Body of pancreas (tissue), 4 donors: ENCODE results near the gene TMEFF2. TPM values are rescaled to one million over a fixed set of nuclear protein-coding genes. Genes with fewer than 3 reads are reported as not detected.
A peak's percentile ranks its signal among the peaks of the same experiment; 100 is the strongest.

Experiments used
- ATAC-seq: fragments of 150-250 bp; one replicate; pipeline ENCODE4 v1.9.1; 2016
- DNase-seq, 4 donors: peaks; one replicate each; pipeline ENCODE4 v3.0.0-alpha.2; 2019
- H3K27ac ChIP-seq, 4 donors: fragments of 200-600 bp; sonication (generic); 1 replicate in 3 of 4; 2 replicates in 1 of 4; pipeline versions ENCODE4 v1.5.1 to v1.6.1; 2016 to 2019; ENCODE audit warnings: mild to moderate bottlenecking in 1 of 4, mixed read lengths in 1 of 4, moderate library complexity in 1 of 4
- H3K27me3 ChIP-seq, 2 donors: fragments of 200-600 bp; sonication (generic); one replicate each; pipeline ENCODE4 v1.6.0; 2016; ENCODE audit warnings: mild to moderate bottlenecking in 1 of 2
- H3K36me3 ChIP-seq, 2 donors: fragments of 200-600 bp; sonication (generic); replicated peaks in 1 of 2; 2 replicates each; pipeline ENCODE4 v1.5.1; 2016; ENCODE audit warnings: low read depth in 2 of 2; ENCODE audit not compliant: insufficient read depth in 1 of 2
- H3K4me1 ChIP-seq: fragments of 200-600 bp; sonication (generic); one replicate; pipeline ENCODE4 v1.6.0; 2016
- H3K4me3 ChIP-seq, 2 donors: fragments of 200-600 bp; sonication (generic); 1 replicate in 1 of 2; 2 replicates in 1 of 2; pipeline ENCODE4 v1.5.1; 2016 to 2019
- H3K9me3 ChIP-seq, 3 donors: fragments of 200-600 bp; sonication (generic); 1 replicate in 2 of 3; 2 replicates in 1 of 3; pipeline ENCODE4 v1.5.1; 2016
- CTCF ChIP-seq, 7 experiments: fragments of 450-650 bp in 4 of 7; fragments of 200-600 bp in 3 of 7; sonication (generic) in 3 of 7; IDR thresholded peaks; one replicate each; pipeline ENCODE4 v1.5.1; 2016 to 2019; ENCODE audit warnings: antibody characterized with exemption in 7 of 7
- POLR2A ChIP-seq, 3 donors: fragments of 450-650 bp; IDR thresholded peaks; one replicate each; pipeline ENCODE4 v1.6.1; 2016; ENCODE audit warnings: antibody characterized with exemption in 3 of 3, mild to moderate bottlenecking in 2 of 3
- WGBS, 2 donors: methylation state at CpG; one replicate each; pipeline ENCODE4 v1.1.5; 2017; 5-methylcytosine and 5-hydroxymethylcytosine counted together
- intact Hi-C: fragments of 100-400 bp; cut with DNase I; formaldehyde crosslinking; loops from one replicate; pipeline ENCODE4 v1.15.1; 2023
- total RNA-seq, 2 donors: library from RNA; depleted of rRNA; stranded (reverse); fragments of >200 nt; gene quantifications; one replicate each; pipeline ENCODE4 v1.1.0, GENCODE V29; 2016

TMEFF2 gene
- total RNA-seq, 2 donors from 2014 or later, result not detected

- intact Hi-C loops, result no loop called here
- Histone ChIP-seq H3K36me3 (no peaks in the 10 kb centered on the region), H3K9me3 (no peaks in the 10 kb centered on the region), H3K4me3 (no peak overlapping the region), H3K4me1 (peaks cover 10% of the 10 kb centered on the region), H3K27me3 (no peaks in the 10 kb centered on the region), H3K27ac (peak overlapping the region; percentile 30 to 59 (median 37))
- ATAC-seq (peak; percentile 47), DNase-seq (no peak)
- TF ChIP-seq CTCF (IDR thresholded peaks at IDR 0.05) (no peak), POLR2A (IDR thresholded peaks at IDR 0.05) (no peak)
- 28% methylated on average over 3 of the region's 3 CpGs for WGBS, 2 donors
Measured at GRCh38 chr2:191927991-191928390, 266.7 kb downstream of the TMEFF2 start.

GRCh38 chr2:191927319-191927867 is 267.3 kb downstream of the TMEFF2 start:
- Histone ChIP-seq H3K4me3 (no peak overlapping the region), H3K27ac (peak overlapping the region in 3 of 4 donors; percentile 35 to 59 (median 39)), H3K4me1 (peaks cover 10% of the 10 kb centered on the region), H3K27me3 (no peaks in the 10 kb centered on the region), H3K9me3 (no peaks in the 10 kb centered on the region), H3K36me3 (no peaks in the 10 kb centered on the region)
- peak; percentile 86 for ATAC-seq
- TF ChIP-seq POLR2A (IDR thresholded peaks at IDR 0.05), result no peak
- TF ChIP-seq CTCF (IDR thresholded peaks at IDR 0.05), result no peak
- 8 to 10% methylated on average over 4 of the region's 4 CpGs for WGBS, 2 donors
- intact Hi-C loops, result no loop called here
- peak; percentile 59 to 90 (median 74) for DNase-seq

- intact Hi-C loops, result no loop called here
- TF ChIP-seq CTCF (IDR thresholded peaks at IDR 0.05), result no peak
- no peak for TF ChIP-seq POLR2A (IDR thresholded peaks at IDR 0.05)
Measured at GRCh38 chr2:191926671-191927070, 268.1 kb downstream of the TMEFF2 start.

GRCh38 chr2:191923652-191923997 is 271.1 kb downstream of the TMEFF2 start:
- H3K4me1 ChIP-seq, result peaks cover 10% of the 10 kb centered on the region
- ATAC-seq (no peak), DNase-seq (no peak)
- TF ChIP-seq CTCF (IDR thresholded peaks at IDR 0.05) (no peak), POLR2A (IDR thresholded peaks at IDR 0.05) (no peak)
- no peak overlapping the region for H3K4me3 ChIP-seq
- intact Hi-C loops, result no loop called here
- H3K27me3 ChIP-seq, result no peaks in the 10 kb centered on the region
- H3K27ac ChIP-seq, result no peak overlapping the region
- no peaks in the 10 kb centered on the region for H3K9me3 ChIP-seq
- H3K36me3 ChIP-seq, result no peaks in the 10 kb centered on the region

More at GRCh38 chr2:191926671-191927070, 268.1 kb downstream of the TMEFF2 start:
- no peak overlapping the region for H3K27ac ChIP-seq
- H3K9me3 ChIP-seq, result no peaks in the 10 kb centered on the region
- 90 to 94% methylated on average over 1 of the region's 1 CpG for WGBS, 2 donors
- no peaks in the 10 kb centered on the region for H3K27me3 ChIP-seq
- H3K4me3 ChIP-seq, result no peak overlapping the region
- no peaks in the 10 kb centered on the region for H3K36me3 ChIP-seq
- peaks cover 10% of the 10 kb centered on the region for H3K4me1 ChIP-seq
- DNase-seq (no peak), ATAC-seq (no peak)
